ENCODE measurements around the gene ACSBG1. TPM values are rescaled to one million over a fixed set of nuclear protein-coding genes. Genes with fewer than 3 reads are reported as not detected.
"Not testable (repeated sequence)": the region's sequence is repeated elsewhere in the genome, so short reads cannot be mapped to it uniquely, and the experiment has no call there.

The ACSBG1 gene
- total RNA-seq, 1 experiment from 2014 or later: not detected

- H3K9me3 ChIP-seq: no peaks in the 10 kb centered on the region; the same call in 1 of the 2 replicates
- DNase-seq: no peak
- H3K27me3 ChIP-seq: no peaks in the 10 kb centered on the region
- no peak overlapping the region for H3K4me3 ChIP-seq
- peaks cover 55% of the 10 kb centered on the region for H3K36me3 ChIP-seq
Observed at GRCh38 chr15:78170848-78171773, 63.3 kb downstream of the ACSBG1 start.

GRCh38 chr15:78168608-78169007, 65.8 kb downstream of the ACSBG1 start:
- Histone ChIP-seq H3K36me3 (peaks cover 71% of the 10 kb centered on the region), H3K9me3 (no peaks in the 10 kb centered on the region; the same call in 1 of the 2 replicates), H3K27me3 (no peaks in the 10 kb centered on the region), H3K4me3 (no peak overlapping the region)
- no peak for DNase-seq

GRCh38 chr15:78167227-78167888, 67.0 kb downstream of the ACSBG1 start:
- Histone ChIP-seq H3K9me3 (no peaks in the 10 kb centered on the region; the same call in 1 of the 2 replicates), H3K36me3 (peaks cover 75% of the 10 kb centered on the region), H3K4me3 (no peak overlapping the region), H3K27me3 (no peaks in the 10 kb centered on the region)
- DNase-seq: no peak

GRCh38 chr15:78164010-78164409, 70.4 kb downstream of the ACSBG1 start:
- no peak for DNase-seq
- Histone ChIP-seq H3K36me3 (peaks cover 63% of the 10 kb centered on the region), H3K27me3 (no peaks in the 10 kb centered on the region), H3K9me3 (no peaks in the 10 kb centered on the region), H3K4me3 (no peak overlapping the region)

- no peak for DNase-seq
- Histone ChIP-seq H3K4me3 (no peak overlapping the region), H3K9me3 (no peaks in the 10 kb centered on the region), H3K36me3 (peaks cover 57% of the 10 kb centered on the region), H3K27me3 (no peaks in the 10 kb centered on the region)
Observed at GRCh38 chr15:78162038-78162437, 72.3 kb downstream of the ACSBG1 start.

- no peaks in the 10 kb centered on the region for H3K9me3 ChIP-seq
- peaks cover 48% of the 10 kb centered on the region for H3K36me3 ChIP-seq
- no peak overlapping the region for H3K4me3 ChIP-seq
- H3K27me3 ChIP-seq: no peaks in the 10 kb centered on the region
- DNase-seq: no peak
Observed at GRCh38 chr15:78159395-78159794, 75.0 kb downstream of the ACSBG1 start.

- DNase-seq: no peak
- no peaks in the 10 kb centered on the region for H3K27me3 ChIP-seq
- H3K4me3 ChIP-seq: no peak overlapping the region
- peaks cover 37% of the 10 kb centered on the region for H3K36me3 ChIP-seq
- H3K9me3 ChIP-seq: no peaks in the 10 kb centered on the region
Observed at GRCh38 chr15:78157203-78157602, 77.2 kb downstream of the ACSBG1 start.

GRCh38 chr15:78156653-78157052, 77.7 kb downstream of the ACSBG1 start:
- no peak for DNase-seq

GRCh38 chr15:78155355-78155939, 78.9 kb downstream of the ACSBG1 start:
- DNase-seq: no peak
- Histone ChIP-seq H3K27me3 (no peaks in the 10 kb centered on the region), H3K36me3 (peaks cover 27% of the 10 kb centered on the region), H3K4me3 (no peak overlapping the region), H3K9me3 (no peaks in the 10 kb centered on the region)

More at GRCh38 chr15:78156653-78157052, 77.7 kb downstream of the ACSBG1 start:
- peaks cover 33% of the 10 kb centered on the region for H3K36me3 ChIP-seq
- no peaks in the 10 kb centered on the region for H3K27me3 ChIP-seq
- H3K4me3 ChIP-seq: no peak overlapping the region
- H3K9me3 ChIP-seq: no peaks in the 10 kb centered on the region

- no peaks in the 10 kb centered on the region for H3K9me3 ChIP-seq
- no peaks in the 10 kb centered on the region for H3K27me3 ChIP-seq
- no peak overlapping the region for H3K4me3 ChIP-seq
- peaks cover 27% of the 10 kb centered on the region for H3K36me3 ChIP-seq
- DNase-seq: no peak
Observed at GRCh38 chr15:78154955-78155354, 79.4 kb downstream of the ACSBG1 start.

GRCh38 chr15:78151075-78151474, 83.3 kb downstream of the ACSBG1 start:
- not testable (repeated sequence) for H3K27me3 ChIP-seq, H3K36me3 ChIP-seq, DNase-seq, H3K9me3 ChIP-seq, H3K4me3 ChIP-seq

- Histone ChIP-seq H3K27me3 (no peaks in the 10 kb centered on the region), H3K4me3 (peak overlapping the region; percentile 81), H3K9me3 (no peaks in the 10 kb centered on the region), H3K36me3 (peaks cover 8% of the 10 kb centered on the region)
- DNase-seq: no peak
Observed at GRCh38 chr15:78149805-78150751, 84.3 kb downstream of the ACSBG1 start.

- H3K4me3 ChIP-seq: peak within 1 kb of the TSS; percentile 81
- DNase-seq: peak; percentile 98
- no peaks in the 10 kb centered on the region for H3K9me3 ChIP-seq
- peaks cover 2% of the 10 kb centered on the region for H3K36me3 ChIP-seq
- no peaks in the 10 kb centered on the region for H3K27me3 ChIP-seq
Observed at GRCh38 chr15:78149068-78149804, 85.1 kb downstream of the ACSBG1 start, which contains the start of gene IDH3A. IDH3A (plus strand) TSS chr15:78149362; CDS start chr15:78149404, 42 bp downstream.

- Histone ChIP-seq H3K9me3 (no peaks in the 10 kb centered on the region), H3K27me3 (no peaks in the 10 kb centered on the region), H3K36me3 (peaks cover 2% of the 10 kb centered on the region), H3K4me3 (peak overlapping the region; percentile 81)
- no peak for DNase-seq
Observed at GRCh38 chr15:78148392-78149067, 85.8 kb downstream of the ACSBG1 start.

- DNase-seq: no peak
- H3K27me3 ChIP-seq: no peaks in the 10 kb centered on the region
- H3K36me3 ChIP-seq: no peaks in the 10 kb centered on the region; the same call in none of the 2 replicates
- no peak overlapping the region for H3K4me3 ChIP-seq
- H3K9me3 ChIP-seq: no peaks in the 10 kb centered on the region
Observed at GRCh38 chr15:78147566-78147965, 86.8 kb downstream of the ACSBG1 start.

Data from MG63 (cell line).